WI38 (cell line): ENCODE results near the gene DLX2.

Source experiments
- H3K4me3 ChIP-seq: 2 replicates; pipeline ENCODE4 v1.5.1; 2011; ENCODE audit warnings: low read depth, mild to moderate bottlenecking, control low read depth, low read length
- TF ChIP-seq, protein P1 (sequence below): IDR thresholded peaks from 2 replicates; pipeline ENCODE4 v1.5.1; 2012; ENCODE audit warnings: low read depth, mild to moderate bottlenecking, control low read depth, low read length

DLX2 gene

DNA sequence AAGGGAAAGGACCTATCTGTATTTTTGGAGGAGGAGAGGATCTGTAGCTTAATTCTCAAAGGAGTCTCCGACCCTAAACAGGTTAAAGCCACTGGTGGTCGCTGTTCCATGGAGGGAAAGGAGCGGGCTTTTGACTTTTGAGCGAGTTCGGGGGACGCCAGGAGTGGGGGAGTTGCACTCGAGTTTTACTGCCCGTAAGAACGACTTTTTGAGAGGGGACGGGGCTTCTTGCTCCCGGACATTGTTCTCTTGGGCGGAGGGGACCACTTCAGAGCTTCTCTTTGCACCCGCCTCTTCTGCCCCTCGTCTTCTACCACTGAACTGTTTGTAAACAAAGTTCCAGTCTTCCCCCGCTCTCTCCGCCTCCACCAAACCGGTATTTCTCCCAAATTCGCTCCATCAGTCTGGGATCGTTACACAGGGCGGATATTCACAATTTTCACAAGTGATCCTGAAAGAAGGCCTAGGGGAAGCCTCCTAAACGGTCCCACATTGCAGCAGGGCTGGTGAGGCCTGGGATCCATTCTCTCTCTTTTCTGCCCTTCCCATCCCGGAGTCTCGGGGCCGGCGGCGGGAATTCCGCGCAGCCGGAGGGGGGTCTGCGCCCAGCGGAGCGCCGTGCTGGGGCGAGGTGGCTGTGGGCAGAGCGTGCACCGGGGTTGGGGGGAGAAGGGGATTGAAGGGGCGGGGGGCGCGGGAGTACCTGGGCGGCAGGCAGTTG, 6.6 kb downstream of the DLX2 start:
- TF ChIP-seq, protein P1, sequence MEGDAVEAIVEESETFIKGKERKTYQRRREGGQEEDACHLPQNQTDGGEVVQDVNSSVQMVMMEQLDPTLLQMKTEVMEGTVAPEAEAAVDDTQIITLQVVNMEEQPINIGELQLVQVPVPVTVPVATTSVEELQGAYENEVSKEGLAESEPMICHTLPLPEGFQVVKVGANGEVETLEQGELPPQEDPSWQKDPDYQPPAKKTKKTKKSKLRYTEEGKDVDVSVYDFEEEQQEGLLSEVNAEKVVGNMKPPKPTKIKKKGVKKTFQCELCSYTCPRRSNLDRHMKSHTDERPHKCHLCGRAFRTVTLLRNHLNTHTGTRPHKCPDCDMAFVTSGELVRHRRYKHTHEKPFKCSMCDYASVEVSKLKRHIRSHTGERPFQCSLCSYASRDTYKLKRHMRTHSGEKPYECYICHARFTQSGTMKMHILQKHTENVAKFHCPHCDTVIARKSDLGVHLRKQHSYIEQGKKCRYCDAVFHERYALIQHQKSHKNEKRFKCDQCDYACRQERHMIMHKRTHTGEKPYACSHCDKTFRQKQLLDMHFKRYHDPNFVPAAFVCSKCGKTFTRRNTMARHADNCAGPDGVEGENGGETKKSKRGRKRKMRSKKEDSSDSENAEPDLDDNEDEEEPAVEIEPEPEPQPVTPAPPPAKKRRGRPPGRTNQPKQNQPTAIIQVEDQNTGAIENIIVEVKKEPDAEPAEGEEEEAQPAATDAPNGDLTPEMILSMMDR: no peak
- H3K4me3 ChIP-seq: no peak overlapping the region

DNA sequence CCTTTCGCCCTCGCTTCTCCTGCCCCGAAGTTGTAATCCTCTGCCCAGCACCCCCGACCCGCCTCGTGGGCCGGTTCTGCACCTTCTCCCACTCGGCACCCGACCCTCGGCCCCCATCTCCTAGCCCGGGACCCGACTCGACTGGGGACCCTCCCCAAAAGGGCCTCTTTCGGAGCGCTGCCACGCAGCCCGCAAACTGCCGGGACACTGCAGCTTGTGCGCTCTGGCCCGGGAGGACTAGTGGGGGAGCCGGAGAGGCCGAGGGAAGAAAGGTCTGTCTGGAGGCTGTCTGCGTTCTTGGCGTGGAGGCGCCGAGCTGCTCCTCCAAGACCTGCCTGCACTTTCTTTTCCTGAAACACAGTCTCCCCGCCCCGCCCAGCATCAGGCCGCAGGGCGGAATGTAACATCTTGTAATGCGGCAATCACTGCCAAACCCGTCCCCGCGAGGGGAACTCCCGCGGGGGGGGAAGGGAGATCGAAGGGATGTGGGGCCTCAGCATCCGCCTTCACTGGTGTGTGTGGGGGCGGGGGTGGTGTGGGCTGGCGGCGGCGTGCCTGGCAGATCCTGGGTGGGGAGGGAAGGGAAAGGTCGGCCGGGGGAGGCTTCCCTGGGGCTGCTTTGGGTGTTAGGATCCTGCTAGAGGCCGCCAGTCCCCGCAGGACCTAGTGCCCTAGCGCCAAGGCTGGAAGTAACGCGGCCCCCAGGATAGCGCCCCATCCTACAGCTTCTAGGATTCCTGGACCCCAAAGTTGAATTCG, 7.4 kb downstream of the DLX2 start:
- peak overlapping the region; percentile 63 for H3K4me3 ChIP-seq

GRCh38 chr2:172094294-172095145, 8.2 kb downstream of the DLX2 start:
- TF ChIP-seq, protein P1: no peak
- H3K4me3 ChIP-seq: peak overlapping the region; percentile 63

More for the DNA sequence above, 7.4 kb downstream of the DLX2 start:
- TF ChIP-seq, protein P1: no peak

- H3K4me3 ChIP-seq: peak overlapping the region; percentile 63
- TF ChIP-seq, protein P1: no peak
Observed at GRCh38 chr2:172093416-172094293, 9.0 kb downstream of the DLX2 start.

GRCh38 chr2:172092716-172093415, 9.8 kb downstream of the DLX2 start:
- no peak overlapping the region for H3K4me3 ChIP-seq
- TF ChIP-seq, protein P1: no peak

- H3K4me3 ChIP-seq: no peak overlapping the region
Observed at GRCh38 chr2:172091761-172092566, 10.7 kb downstream of the DLX2 start.

More at GRCh38 chr2:172091761-172092566, 10.7 kb downstream of the DLX2 start:
- TF ChIP-seq, protein P1: no peak
